HepG2 (cell line): ENCODE data around the gene DUSP12. TPM values are rescaled to one million over a fixed set of nuclear protein-coding genes. Genes with fewer than 3 reads are reported as not detected.

Experiments
- CENPT ChIP-seq: sonication (generic); formaldehyde crosslinking; IDR thresholded peaks from 2 replicates; pipeline ENCODE4 v1.8.0; 2022; ENCODE audit warnings: low read depth, mild to moderate bottlenecking, moderate library complexity, missing genetic modification reagents
- CTCF ChIP-seq: sonication (generic); formaldehyde crosslinking; IDR thresholded peaks from 2 replicates; pipeline ENCODE4 v1.5.0; 2020; ENCODE audit warnings: mild to moderate bottlenecking, missing genetic modification reagents, moderate library complexity
- KDM3A ChIP-seq: IDR thresholded peaks from 2 replicates; pipeline ENCODE4 v1.6.1; 2018; ENCODE audit warnings: low read depth, missing compliant biosample characterization
- MLX ChIP-seq: IDR thresholded peaks from 2 replicates; pipeline ENCODE4 v1.6.1; 2016
- MTF1 ChIP-seq: sonication (generic); formaldehyde crosslinking; IDR thresholded peaks from 2 replicates; pipeline ENCODE4 v1.5.0; 2020; ENCODE audit warnings: missing genetic modification reagents
- RFXANK ChIP-seq: IDR thresholded peaks from 2 replicates; pipeline ENCODE4 v1.6.1; 2016
- SMYD3 ChIP-seq: sonication (generic); formaldehyde crosslinking; IDR thresholded peaks from 2 replicates; pipeline ENCODE4 v1.8.1; 2023; ENCODE audit warnings: mild to moderate bottlenecking, missing genetic modification reagents
- SRF ChIP-seq: IDR thresholded peaks from 2 replicates; pipeline ENCODE4 v1.6.1; 2011; ENCODE audit warnings: mild to moderate bottlenecking, low read depth, low read length, moderate library complexity
- XBP1 ChIP-seq: sonication (generic); formaldehyde crosslinking; IDR thresholded peaks from 2 replicates; pipeline ENCODE4 v1.5.0; 2020; ENCODE audit warnings: missing genetic modification reagents
- ZFP90 ChIP-seq: sonication (generic); formaldehyde crosslinking; IDR thresholded peaks from 2 replicates; pipeline ENCODE4 v1.8.0; 2022; ENCODE audit warnings: missing genetic modification reagents, mild to moderate bottlenecking, inconsistent platforms, borderline replicate concordance
- ZNF234 ChIP-seq: sonication (generic); formaldehyde crosslinking; conservative IDR thresholded peaks from 2 replicates; pipeline ENCODE4 v1.5.1; 2020; ENCODE audit warnings: mild to moderate bottlenecking, missing genetic modification reagents
- ZNF281 ChIP-seq: sonication (generic); formaldehyde crosslinking; IDR thresholded peaks from 2 replicates; pipeline ENCODE4 v1.4.0; 2020; ENCODE audit warnings: missing genetic modification reagents, borderline replicate concordance
- ZNF383 ChIP-seq: sonication (generic); formaldehyde crosslinking; IDR thresholded peaks from 2 replicates; pipeline ENCODE4 v1.4.0; 2020; ENCODE audit warnings: missing genetic modification reagents, mild to moderate bottlenecking, borderline replicate concordance
- ZNF484 ChIP-seq: sonication (generic); formaldehyde crosslinking; IDR thresholded peaks from 2 replicates; pipeline ENCODE4 v1.5.1; 2020; ENCODE audit warnings: mild to moderate bottlenecking, low read depth, missing genetic modification reagents, borderline replicate concordance
- ZNF687 ChIP-seq: sonication (generic); formaldehyde crosslinking; IDR thresholded peaks from 2 replicates; pipeline ENCODE4 v1.5.1; 2020; ENCODE audit warnings: mild to moderate bottlenecking, missing genetic modification reagents, moderate library complexity
- polyA plus RNA-seq, 8 experiments: library from polyadenylated mRNA; depleted of rRNA in 3 of 8; stranded (reverse) in 7 of 8; unstranded in 1 of 8; fragments of >200 nt; fragmentation: Illumina TruSeq in 4 of 8; extraction: Trizol in 4 of 8; gene quantifications; 2 replicates each; pipeline versions ENCODE4 v1.2.1 to v1.2.3, GENCODE V29; 2011 to 2016; ENCODE audit warnings: low read depth in 4 of 8, missing spikeins in 1 of 8, mixed read lengths in 1 of 8; ENCODE audit not compliant: insufficient read depth in 1 of 8
- total RNA-seq, 5 experiments: library from RNA; depleted of rRNA; stranded (reverse); fragments of >200 nt; fragmentation: Illumina TruSeq; extraction: Trizol; gene quantifications; 2 replicates each; pipeline ENCODE4 v1.2.3, GENCODE V29; 2016; ENCODE audit warnings: low read depth in 1 of 5
- TF ChIP-seq, protein P1 (sequence below): sonication (generic); formaldehyde crosslinking; IDR thresholded peaks from 2 replicates; pipeline ENCODE4 v1.5.0; 2020; ENCODE audit warnings: missing genetic modification reagents
- TF ChIP-seq, protein P2 (sequence below): sonication (generic); formaldehyde crosslinking; IDR thresholded peaks from 2 replicates; pipeline ENCODE4 v1.8.0; 2022; ENCODE audit warnings: mild to moderate bottlenecking, missing genetic modification reagents, moderate library complexity

Gene DUSP12
- total and polyA plus RNA-seq, 2 of the 13 experiments (the other 11 are each of a cell fraction or from before 2014, with no cell fraction given), result 36.7 to 37.1 TPM

GRCh38 chr1:161749509-161750407 lies at the start of gene DUSP12 (continued):
- TF ChIP-seq ZNF383, result no peak
- no peak for TF ChIP-seq RFXANK (CRISPR knock-in tag)
- TF ChIP-seq SRF, result no peak
- TF ChIP-seq SMYD3 (CRISPR knock-in tag), result no peak; the same call in 1 of the 2 replicates
- TF ChIP-seq CTCF (CRISPR knock-in tag), result peak; percentile 79
- TF ChIP-seq KDM3A (CRISPR knock-in tag), result peak; percentile 76
- no peak for TF ChIP-seq ZNF484
- 0 out of 2 replicates have a peak, but pooled peaks have one; percentile 55 for TF ChIP-seq CENPT (CRISPR knock-in tag)
- TF ChIP-seq XBP1 (CRISPR knock-in tag), result no peak
- TF ChIP-seq ZFP90, result peak; percentile 42; the same call in 1 of the 2 replicates
- TF ChIP-seq ZNF234, result no peak
- no peak for TF ChIP-seq ZNF281 (CRISPR knock-in tag)
- TF ChIP-seq, protein P1, sequence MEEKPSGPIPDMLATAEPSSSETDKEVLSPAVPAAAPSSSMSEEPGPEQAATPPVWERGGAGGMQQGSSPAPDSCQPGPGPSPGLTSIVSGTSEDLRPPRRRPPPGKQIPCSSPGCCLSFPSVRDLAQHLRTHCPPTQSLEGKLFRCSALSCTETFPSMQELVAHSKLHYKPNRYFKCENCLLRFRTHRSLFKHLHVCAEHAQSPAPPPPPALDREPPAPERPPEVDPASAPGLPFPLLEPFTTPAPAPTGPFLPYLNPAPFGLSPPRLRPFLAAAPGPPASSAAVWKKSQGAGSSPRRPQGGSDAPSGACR (CRISPR knock-in tag), result peak; percentile 71; the same call in 1 of the 2 replicates
- TF ChIP-seq MTF1, result no peak
- peak; percentile 92 for TF ChIP-seq ZNF687 (CRISPR knock-in tag)
- TF ChIP-seq, protein P2, sequence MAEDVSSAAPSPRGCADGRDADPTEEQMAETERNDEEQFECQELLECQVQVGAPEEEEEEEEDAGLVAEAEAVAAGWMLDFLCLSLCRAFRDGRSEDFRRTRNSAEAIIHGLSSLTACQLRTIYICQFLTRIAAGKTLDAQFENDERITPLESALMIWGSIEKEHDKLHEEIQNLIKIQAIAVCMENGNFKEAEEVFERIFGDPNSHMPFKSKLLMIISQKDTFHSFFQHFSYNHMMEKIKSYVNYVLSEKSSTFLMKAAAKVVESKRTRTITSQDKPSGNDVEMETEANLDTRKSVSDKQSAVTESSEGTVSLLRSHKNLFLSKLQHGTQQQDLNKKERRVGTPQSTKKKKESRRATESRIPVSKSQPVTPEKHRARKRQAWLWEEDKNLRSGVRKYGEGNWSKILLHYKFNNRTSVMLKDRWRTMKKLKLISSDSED (CRISPR knock-in tag), result no peak
- no peak for TF ChIP-seq MLX
